C4-2B (cell line): ENCODE results near the gene QRFP.
"Not testable (repeated sequence)": the region's sequence is repeated elsewhere in the genome, so short reads cannot be mapped to it uniquely, and the experiment has no call there.

Source experiments
- ZFX ChIP-seq: fragments of 450-650 bp; IDR thresholded peaks from 2 replicates; pipeline ENCODE4 v1.6.1; 2017
- TF ChIP-seq, protein P1 (sequence below): fragments of 450-650 bp; conservative IDR thresholded peaks from 2 replicates; pipeline ENCODE4 v1.5.1; 2017; ENCODE audit warnings: mild to moderate bottlenecking

DNA sequence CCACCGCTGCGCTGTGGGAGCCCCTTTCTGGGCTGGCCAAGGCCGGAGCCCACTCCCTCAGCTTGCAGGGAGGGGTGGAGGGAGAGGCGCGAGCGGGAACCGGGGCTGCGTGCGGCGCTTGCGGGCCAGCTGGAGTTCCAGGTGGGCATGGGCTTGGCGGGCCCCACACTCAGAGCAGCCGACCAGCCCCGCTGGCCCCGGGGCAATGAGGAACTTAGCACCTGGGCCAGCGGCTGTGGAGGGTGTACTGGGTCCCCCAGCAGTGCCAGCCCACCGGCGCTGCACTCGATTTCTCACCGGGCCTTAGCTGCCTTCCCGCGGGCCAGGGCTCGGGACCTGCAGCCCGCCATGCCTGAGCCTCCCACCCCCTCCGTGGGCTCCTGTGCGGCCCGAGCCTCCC lies 13.4 kb upstream of the QRFP start:
- TF ChIP-seq, protein P1, sequence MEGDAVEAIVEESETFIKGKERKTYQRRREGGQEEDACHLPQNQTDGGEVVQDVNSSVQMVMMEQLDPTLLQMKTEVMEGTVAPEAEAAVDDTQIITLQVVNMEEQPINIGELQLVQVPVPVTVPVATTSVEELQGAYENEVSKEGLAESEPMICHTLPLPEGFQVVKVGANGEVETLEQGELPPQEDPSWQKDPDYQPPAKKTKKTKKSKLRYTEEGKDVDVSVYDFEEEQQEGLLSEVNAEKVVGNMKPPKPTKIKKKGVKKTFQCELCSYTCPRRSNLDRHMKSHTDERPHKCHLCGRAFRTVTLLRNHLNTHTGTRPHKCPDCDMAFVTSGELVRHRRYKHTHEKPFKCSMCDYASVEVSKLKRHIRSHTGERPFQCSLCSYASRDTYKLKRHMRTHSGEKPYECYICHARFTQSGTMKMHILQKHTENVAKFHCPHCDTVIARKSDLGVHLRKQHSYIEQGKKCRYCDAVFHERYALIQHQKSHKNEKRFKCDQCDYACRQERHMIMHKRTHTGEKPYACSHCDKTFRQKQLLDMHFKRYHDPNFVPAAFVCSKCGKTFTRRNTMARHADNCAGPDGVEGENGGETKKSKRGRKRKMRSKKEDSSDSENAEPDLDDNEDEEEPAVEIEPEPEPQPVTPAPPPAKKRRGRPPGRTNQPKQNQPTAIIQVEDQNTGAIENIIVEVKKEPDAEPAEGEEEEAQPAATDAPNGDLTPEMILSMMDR: not testable (repeated sequence)
- not testable (repeated sequence) for TF ChIP-seq ZFX
